Measurements from ENCODE around the gene CEP57.

DNA sequence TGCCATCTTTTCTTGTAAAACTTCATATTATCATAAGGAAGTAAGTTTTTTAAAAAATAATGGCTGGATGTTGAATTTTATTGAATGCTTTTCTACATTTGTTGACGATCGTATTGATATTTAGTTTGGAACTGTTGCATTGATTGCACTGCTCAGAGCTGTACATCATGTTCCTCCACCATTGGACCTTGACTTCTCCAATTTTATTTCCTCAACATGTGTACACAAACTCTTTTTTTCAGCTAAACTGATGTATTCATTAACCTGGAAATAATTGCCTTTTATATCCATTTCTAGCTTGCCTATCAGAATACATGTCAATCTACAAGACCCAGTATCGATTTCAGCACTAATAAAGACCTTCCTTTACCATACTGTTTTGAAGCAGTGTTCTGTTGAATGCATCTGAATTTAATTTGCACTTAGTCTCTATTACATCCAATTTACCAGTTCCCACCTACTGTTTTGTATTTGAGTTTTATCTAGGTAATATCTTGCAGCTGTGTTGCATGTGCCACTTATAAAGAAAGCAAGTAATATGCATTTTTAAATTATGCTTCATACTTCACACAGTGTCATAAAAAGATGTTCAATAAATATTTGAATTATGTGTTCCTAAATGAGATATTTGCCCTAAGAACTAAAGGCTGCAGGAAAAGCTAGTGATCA is 5.5 kb downstream of the CEP57 start:
- TF ChIP-seq CHD2 (IDR thresholded peaks at IDR 0.05; ENCODE audit: low read depth, low read length) (no peak), NR2C2 (CRISPR knock-in tag; IDR thresholded peaks at IDR 0.05; ENCODE audit: borderline replicate concordance) (no peak), FIP1L1 (IDR thresholded peaks at IDR 0.05; ENCODE audit: borderline replicate concordance, insufficient read depth, low read depth, low read length) (no peak), MYC (CRISPR knock-in tag; IDR thresholded peaks at IDR 0.05; ENCODE audit: borderline replicate concordance) (no peak), SP1 (IDR thresholded peaks at IDR 0.05) (no peak), SP1 (CRISPR knock-in tag; IDR thresholded peaks at IDR 0.05) (no peak), ZNF672 (CRISPR knock-in tag; IDR thresholded peaks at IDR 0.05) (no peak), PTBP1 (IDR thresholded peaks at IDR 0.05; ENCODE audit: low read depth, low read length, poor library complexity, severe bottlenecking) (no peak), ELF1 (CRISPR knock-in tag; IDR thresholded peaks at IDR 0.05) (no peak)
- TF ChIP-seq, protein P1, sequence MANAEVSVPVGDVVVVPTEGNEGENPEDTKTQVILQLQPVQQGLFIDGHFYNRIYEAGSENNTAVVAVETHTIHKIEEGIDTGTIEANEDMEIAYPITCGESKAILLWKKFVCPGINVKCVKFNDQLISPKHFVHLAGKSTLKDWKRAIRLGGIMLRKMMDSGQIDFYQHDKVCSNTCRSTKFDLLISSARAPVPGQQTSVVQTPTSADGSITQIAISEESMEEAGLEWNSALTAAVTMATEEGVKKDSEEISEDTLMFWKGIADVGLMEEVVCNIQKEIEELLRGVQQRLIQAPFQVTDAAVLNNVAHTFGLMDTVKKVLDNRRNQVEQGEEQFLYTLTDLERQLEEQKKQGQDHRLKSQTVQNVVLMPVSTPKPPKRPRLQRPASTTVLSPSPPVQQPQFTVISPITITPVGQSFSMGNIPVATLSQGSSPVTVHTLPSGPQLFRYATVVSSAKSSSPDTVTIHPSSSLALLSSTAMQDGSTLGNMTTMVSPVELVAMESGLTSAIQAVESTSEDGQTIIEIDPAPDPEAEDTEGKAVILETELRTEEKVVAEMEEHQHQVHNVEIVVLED (CRISPR knock-in tag; IDR thresholded peaks at IDR 0.05; ENCODE audit: borderline replicate concordance): no peak
- TF ChIP-seq, protein P2, sequence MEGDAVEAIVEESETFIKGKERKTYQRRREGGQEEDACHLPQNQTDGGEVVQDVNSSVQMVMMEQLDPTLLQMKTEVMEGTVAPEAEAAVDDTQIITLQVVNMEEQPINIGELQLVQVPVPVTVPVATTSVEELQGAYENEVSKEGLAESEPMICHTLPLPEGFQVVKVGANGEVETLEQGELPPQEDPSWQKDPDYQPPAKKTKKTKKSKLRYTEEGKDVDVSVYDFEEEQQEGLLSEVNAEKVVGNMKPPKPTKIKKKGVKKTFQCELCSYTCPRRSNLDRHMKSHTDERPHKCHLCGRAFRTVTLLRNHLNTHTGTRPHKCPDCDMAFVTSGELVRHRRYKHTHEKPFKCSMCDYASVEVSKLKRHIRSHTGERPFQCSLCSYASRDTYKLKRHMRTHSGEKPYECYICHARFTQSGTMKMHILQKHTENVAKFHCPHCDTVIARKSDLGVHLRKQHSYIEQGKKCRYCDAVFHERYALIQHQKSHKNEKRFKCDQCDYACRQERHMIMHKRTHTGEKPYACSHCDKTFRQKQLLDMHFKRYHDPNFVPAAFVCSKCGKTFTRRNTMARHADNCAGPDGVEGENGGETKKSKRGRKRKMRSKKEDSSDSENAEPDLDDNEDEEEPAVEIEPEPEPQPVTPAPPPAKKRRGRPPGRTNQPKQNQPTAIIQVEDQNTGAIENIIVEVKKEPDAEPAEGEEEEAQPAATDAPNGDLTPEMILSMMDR (CRISPR knock-in tag; IDR thresholded peaks at IDR 0.05): no peak
- TF ChIP-seq, protein P3, sequence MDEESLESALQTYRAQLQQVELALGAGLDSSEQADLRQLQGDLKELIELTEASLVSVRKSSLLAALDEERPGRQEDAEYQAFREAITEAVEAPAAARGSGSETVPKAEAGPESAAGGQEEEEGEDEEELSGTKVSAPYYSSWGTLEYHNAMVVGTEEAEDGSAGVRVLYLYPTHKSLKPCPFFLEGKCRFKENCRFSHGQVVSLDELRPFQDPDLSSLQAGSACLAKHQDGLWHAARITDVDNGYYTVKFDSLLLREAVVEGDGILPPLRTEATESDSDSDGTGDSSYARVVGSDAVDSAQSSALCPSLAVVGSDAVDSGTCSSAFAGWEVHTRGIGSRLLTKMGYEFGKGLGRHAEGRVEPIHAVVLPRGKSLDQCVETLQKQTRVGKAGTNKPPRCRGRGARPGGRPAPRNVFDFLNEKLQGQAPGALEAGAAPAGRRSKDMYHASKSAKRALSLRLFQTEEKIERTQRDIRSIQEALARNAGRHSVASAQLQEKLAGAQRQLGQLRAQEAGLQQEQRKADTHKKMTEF (CRISPR knock-in tag; IDR thresholded peaks at IDR 0.05): no peak
- TF ChIP-seq, protein P4, sequence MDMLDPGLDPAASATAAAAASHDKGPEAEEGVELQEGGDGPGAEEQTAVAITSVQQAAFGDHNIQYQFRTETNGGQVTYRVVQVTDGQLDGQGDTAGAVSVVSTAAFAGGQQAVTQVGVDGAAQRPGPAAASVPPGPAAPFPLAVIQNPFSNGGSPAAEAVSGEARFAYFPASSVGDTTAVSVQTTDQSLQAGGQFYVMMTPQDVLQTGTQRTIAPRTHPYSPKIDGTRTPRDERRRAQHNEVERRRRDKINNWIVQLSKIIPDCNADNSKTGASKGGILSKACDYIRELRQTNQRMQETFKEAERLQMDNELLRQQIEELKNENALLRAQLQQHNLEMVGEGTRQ (IDR thresholded peaks at IDR 0.05; ENCODE audit: low read depth, low read length): no peak
- TF ChIP-seq, protein P4 (CRISPR knock-in tag; IDR thresholded peaks at IDR 0.05; ENCODE audit: borderline replicate concordance): no peak
- TF ChIP-seq, protein P5, sequence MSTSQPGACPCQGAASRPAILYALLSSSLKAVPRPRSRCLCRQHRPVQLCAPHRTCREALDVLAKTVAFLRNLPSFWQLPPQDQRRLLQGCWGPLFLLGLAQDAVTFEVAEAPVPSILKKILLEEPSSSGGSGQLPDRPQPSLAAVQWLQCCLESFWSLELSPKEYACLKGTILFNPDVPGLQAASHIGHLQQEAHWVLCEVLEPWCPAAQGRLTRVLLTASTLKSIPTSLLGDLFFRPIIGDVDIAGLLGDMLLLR (CRISPR knock-in tag; IDR thresholded peaks at IDR 0.05): no peak
